Muscle of leg (tissue), 11 donors: ENCODE measurements around the gene REXO5. TPM values are rescaled to one million over a fixed set of nuclear protein-coding genes. Genes with fewer than 3 reads are reported as not detected.
"Not testable (repeated sequence)": the region's sequence is repeated elsewhere in the genome, so short reads cannot be mapped to it uniquely, and the experiment has no call there.

Experiments used
- DNase-seq: peaks from one replicate; pipeline ENCODE4 v3.0.0; 2013
- H3K27ac ChIP-seq: one replicate; pipeline ENCODE4 v1.5.1; 2013; ENCODE audit warnings: mild to moderate bottlenecking, low read length, control low read depth
- H3K27me3 ChIP-seq: one replicate; pipeline ENCODE4 v1.6.1; 2013; ENCODE audit warnings: low read length; ENCODE audit not compliant: control insufficient read depth, insufficient read depth
- H3K36me3 ChIP-seq: one replicate; pipeline ENCODE4 v1.6.1; 2013; ENCODE audit warnings: low read length; ENCODE audit not compliant: control insufficient read depth, insufficient read depth
- H3K4me1 ChIP-seq: one replicate; pipeline ENCODE4 v1.6.1; 2013; ENCODE audit warnings: low read length; ENCODE audit not compliant: control insufficient read depth, insufficient read depth
- H3K4me3 ChIP-seq: one replicate; pipeline ENCODE4 v1.5.1; 2013; ENCODE audit warnings: low read length, control low read depth
- H3K9me3 ChIP-seq: replicated peaks from 2 replicates; pipeline ENCODE4 v1.6.1; 2013; ENCODE audit warnings: low read depth, low read length; ENCODE audit not compliant: control insufficient read depth
- WGBS: methylation state at CpG from one replicate; pipeline ENCODE4 v1.1.5; 2013; ENCODE audit warnings: missing lambda C conversion rate; ENCODE audit not compliant: insufficient coverage; 5-methylcytosine and 5-hydroxymethylcytosine counted together
- polyA plus RNA-seq, 8 donors: library from polyadenylated mRNA; unstranded; fragments of 120-200 nt; gene quantifications; one replicate each; pipeline versions ENCODE4 v1.2.1 to v1.2.3, GENCODE V29; 2013; ENCODE audit warnings: inconsistent platforms in 1 of 8, low replicate concordance in 1 of 8; ENCODE audit not compliant: insufficient read length in 8 of 8, insufficient read depth in 1 of 8
- total RNA-seq: library from RNA; stranded (reverse); fragments of 120-200 nt; gene quantifications from one replicate; pipeline ENCODE4 v1.2.4, GENCODE V29; 2013

The REXO5 gene
- total and polyA plus RNA-seq, 9 donors: 3.8 to 5.7 (median 4.8) TPM

DNA sequence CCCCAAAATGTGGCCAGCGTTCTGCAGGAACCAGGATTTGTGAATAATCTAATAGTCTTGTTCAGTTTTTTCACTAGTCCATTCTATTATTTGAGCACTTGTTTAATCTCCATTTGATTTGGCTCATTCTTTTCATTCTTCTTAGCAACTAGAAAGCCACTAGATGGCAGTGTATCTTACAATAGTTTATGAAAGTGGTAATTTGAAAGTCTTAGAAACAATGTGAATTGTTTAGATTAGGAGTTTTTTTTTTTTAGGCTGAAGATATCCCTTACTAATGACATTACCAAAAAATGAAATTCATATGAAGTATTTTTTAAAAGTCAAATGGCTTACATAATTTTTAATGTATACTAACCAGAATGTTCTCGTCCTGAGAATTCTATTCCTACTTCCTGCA lies 6.7 kb upstream of the REXO5 start:
- H3K4me1 ChIP-seq: no peaks in the 10 kb centered on the region
- H3K9me3 ChIP-seq: no peaks in the 10 kb centered on the region
- no CpG with 5 or more reads among the region's 2 CpGs for WGBS
- peaks cover 12% of the 10 kb centered on the region for H3K36me3 ChIP-seq
- no peak overlapping the region for H3K27ac ChIP-seq
- DNase-seq: peak; percentile 40
- H3K4me3 ChIP-seq: no peak overlapping the region
- H3K27me3 ChIP-seq: no peaks in the 10 kb centered on the region

DNA sequence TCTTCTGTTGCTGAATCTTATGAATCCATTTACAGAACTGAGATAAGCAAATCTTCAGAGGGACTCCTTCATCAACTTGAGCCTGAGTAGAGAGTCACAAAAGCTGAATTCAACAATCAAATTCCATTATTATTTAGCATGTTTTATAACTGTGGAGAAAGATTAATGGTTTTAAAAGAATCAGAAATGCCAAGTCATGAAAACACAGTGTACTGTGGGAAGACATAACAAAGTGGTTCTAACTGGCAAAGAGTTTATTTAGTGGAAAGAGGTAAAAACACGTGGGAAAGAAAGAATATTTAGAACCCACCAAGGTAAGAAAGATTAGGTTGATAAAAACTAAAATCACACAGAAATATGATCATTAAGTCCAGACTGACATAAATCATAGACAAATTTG lies 5.0 kb upstream of the REXO5 start:
- Histone ChIP-seq H3K9me3 (no peaks in the 10 kb centered on the region), H3K4me1 (no peaks in the 10 kb centered on the region), H3K27ac (no peak overlapping the region), H3K36me3 (peaks cover 12% of the 10 kb centered on the region), H3K27me3 (no peaks in the 10 kb centered on the region), H3K4me3 (no peak overlapping the region)
- DNase-seq: no peak
- WGBS: no CpG with 5 or more reads among the region's 1 CpG

DNA sequence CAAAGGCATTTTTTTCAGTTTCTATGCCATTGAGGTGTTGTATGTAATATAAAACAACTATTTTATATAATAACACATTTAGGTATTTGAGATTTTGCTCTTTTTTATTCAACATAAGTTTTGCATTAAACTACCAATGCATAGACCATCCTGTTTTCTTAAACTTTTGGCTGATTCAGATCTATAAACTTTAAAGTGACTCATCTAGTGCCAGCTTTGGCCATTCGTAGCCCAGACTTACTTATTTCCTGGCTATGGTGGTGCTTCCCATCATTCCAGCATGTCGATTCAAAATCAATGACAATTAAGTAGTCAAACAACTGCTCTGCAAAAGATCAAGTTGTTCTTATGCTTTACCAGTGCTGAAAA lies 3.2 kb upstream of the REXO5 start:
- 91% methylated on average over 2 of the region's 2 CpGs for WGBS

DNA sequence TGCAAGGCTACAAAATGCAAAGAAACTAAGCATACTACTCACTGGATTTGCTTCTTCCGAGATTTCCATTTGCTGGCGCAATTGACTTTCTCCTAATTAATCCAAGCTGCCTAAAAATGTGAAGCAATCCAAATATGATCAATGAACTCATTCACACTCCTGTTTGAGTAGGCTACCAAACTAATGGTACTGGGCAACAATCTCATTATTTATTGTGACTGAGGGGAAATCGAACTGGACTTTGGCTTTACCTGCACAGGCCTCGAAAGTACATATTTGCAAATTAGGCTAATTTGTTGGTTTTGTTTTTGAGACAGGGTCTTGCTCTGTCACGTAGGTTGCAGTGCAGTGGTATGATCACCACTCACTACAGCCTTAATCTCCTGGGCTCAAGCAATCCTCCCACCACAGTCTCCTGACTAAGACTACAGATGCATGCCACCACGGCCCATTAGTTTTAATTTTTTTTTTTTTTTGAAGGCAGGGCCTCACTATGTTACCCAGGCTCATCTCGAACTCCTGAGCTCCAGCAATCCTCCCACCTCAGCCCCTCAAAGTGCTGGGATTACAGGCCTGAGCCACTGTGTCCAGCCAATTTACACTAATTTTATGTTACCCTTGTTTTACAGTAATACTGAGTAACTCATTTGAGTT lies 2.6 kb upstream of the REXO5 start:
- Histone ChIP-seq H3K27ac (no peak overlapping the region), H3K4me1 (peaks cover 11% of the 10 kb centered on the region), H3K9me3 (no peaks in the 10 kb centered on the region), H3K36me3 (peaks cover 10% of the 10 kb centered on the region), H3K27me3 (no peaks in the 10 kb centered on the region), H3K4me3 (no peak overlapping the region)
- no peak for DNase-seq
- 83% methylated on average over 2 of the region's 7 CpGs for WGBS

More for the DNA sequence above, 3.2 kb upstream of the REXO5 start:
- Histone ChIP-seq H3K4me1 (peaks cover 11% of the 10 kb centered on the region), H3K36me3 (peaks cover 10% of the 10 kb centered on the region), H3K9me3 (no peaks in the 10 kb centered on the region), H3K27me3 (no peaks in the 10 kb centered on the region), H3K4me3 (no peak overlapping the region), H3K27ac (no peak overlapping the region)
- DNase-seq: no peak

DNA sequence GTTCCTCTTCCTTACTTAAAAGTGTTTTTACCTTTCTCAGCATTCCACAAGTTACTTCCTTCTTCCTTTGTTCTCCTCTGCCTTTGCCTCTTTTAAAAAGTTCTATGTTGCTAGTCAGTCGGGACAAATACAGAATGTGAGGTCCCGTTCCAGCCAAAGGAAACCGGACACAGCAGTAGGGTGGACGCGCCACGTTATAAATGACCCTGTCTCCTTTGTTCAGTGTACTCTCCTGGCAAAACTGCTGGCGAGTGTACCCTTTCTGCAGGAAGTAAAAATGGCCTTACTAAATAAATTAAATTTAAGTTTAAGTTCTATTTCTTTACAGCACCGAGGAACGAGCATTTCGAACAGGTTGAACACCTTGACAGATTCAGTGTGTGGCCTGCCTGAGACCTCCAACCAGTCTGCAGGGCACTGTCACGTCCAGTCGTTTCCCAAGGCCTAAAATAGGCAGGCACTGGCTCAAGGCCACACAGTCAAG lies 601 bp upstream of the REXO5 start:
- H3K27ac ChIP-seq: peak overlapping the region; percentile 97
- H3K9me3 ChIP-seq, DNase-seq, H3K27me3 ChIP-seq: not testable (repeated sequence)
- peak overlapping the region; percentile 91 for H3K4me3 ChIP-seq
- WGBS: 3% methylated on average over 6 of the region's 12 CpGs
- H3K36me3 ChIP-seq: peaks cover 12% of the 10 kb centered on the region
- H3K4me1 ChIP-seq: peaks cover 11% of the 10 kb centered on the region

DNA sequence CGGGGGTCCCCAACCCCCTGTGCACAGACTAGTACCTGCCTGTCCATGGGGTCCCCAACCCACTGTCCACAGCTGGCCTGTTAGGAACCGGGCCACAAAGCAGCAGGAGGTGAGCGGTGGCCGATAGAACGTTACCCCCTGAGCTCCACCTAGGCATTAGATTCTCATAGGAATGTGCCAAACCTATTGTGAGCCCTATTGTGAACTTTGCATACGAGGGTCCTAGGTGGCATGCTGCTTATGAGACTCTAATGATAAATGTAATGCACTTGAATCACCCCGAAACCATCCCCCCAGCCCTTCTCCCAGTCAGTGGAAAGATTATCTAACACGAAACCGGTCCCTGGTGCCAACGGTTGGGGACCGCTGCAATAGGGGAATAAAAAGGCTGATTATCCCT lies 1.5 kb downstream of the REXO5 start:
- H3K4me1 ChIP-seq: peaks cover 11% of the 10 kb centered on the region
- no peak overlapping the region for H3K27ac ChIP-seq
- WGBS: 88% methylated on average over 4 of the region's 11 CpGs
- no peaks in the 10 kb centered on the region for H3K27me3 ChIP-seq
- no peaks in the 10 kb centered on the region for H3K9me3 ChIP-seq
- no peak overlapping the region for H3K4me3 ChIP-seq
- no peak for DNase-seq
- H3K36me3 ChIP-seq: peaks cover 7% of the 10 kb centered on the region

DNA sequence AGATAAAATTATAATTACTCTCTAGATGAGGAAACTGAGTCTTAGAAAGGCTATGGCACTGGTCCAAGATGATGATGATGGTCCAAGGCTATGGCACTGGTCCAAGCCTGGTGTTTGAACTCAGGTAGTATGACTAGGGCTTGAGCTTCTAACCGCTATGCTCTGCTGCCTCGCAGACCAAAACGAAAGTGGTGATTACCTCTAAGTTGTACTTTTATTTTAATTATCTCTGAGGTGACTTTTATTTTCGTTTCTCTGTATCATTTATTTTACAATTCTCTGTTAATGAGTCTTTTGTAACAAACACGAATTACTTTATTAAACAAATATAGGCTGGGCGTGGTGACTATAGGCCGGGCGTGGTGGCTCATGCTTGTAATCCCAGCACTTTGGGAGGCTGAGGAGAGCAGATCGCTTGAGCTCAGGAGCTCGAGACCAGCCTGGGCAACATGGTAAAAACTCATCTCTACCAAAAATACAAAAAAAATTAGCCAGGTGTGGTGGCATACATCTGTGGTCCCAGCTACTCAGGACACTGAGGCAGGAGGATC lies 5.6 kb downstream of the REXO5 start:
- no peaks in the 10 kb centered on the region for H3K9me3 ChIP-seq
- peaks cover 20% of the 10 kb centered on the region for H3K36me3 ChIP-seq
- H3K27me3 ChIP-seq: no peaks in the 10 kb centered on the region
- peaks cover 9% of the 10 kb centered on the region for H3K4me1 ChIP-seq
- no CpG with 5 or more reads among the region's 10 CpGs for WGBS
- no peak for DNase-seq
- no peak overlapping the region for H3K27ac ChIP-seq
- H3K4me3 ChIP-seq: no peak overlapping the region

DNA sequence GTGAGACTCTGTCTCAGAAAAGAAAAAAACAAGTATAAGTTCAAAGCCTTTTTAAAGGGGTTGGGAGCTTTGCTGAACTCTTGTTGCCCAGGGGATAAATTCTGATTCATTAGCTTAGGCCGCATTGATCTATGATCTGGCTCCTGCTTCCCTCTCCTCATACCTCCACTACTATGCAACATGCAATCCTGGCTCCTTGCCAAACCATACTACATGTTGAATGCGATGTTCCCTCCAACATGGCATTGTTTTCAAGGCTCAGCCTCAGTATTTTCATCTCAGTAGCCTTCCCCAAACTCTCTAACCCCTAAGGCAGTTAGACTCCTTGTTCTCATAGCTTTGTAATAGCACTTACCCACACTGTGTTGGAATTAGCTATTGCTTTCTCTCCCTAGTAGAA lies 6.2 kb downstream of the REXO5 start:
- no peaks in the 10 kb centered on the region for H3K27me3 ChIP-seq
- DNase-seq: no peak
- no peaks in the 10 kb centered on the region for H3K9me3 ChIP-seq
- WGBS: no CpG with 5 or more reads among the region's 2 CpGs
- no peak overlapping the region for H3K27ac ChIP-seq
- peaks cover 3% of the 10 kb centered on the region for H3K4me1 ChIP-seq
- no peak overlapping the region for H3K4me3 ChIP-seq
- peaks cover 20% of the 10 kb centered on the region for H3K36me3 ChIP-seq

DNA sequence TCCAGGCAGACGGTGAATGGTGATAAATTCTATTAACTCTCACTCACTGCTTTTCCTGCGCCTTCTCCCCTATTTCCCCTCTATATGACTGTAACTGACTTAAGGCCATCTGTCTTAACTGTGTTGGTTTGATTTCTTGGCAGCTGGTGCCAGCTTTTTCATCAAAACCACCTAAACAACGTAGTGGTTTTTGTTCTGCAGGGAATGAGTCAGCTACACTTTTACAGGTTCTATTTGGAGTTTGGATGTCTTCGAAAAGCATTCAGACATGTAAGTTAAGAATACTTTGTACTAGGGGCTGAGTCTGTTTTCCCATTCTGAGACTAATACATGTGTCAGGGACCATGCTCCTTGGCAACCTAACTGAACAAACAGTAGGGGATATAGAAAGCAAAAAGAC lies 8.5 kb downstream of the REXO5 start:
- no peaks in the 10 kb centered on the region for H3K9me3 ChIP-seq
- H3K27me3 ChIP-seq: no peaks in the 10 kb centered on the region
- H3K4me1 ChIP-seq: no peaks in the 10 kb centered on the region
- WGBS: no CpG with 5 or more reads among the region's 4 CpGs
- DNase-seq: no peak
- H3K27ac ChIP-seq: no peak overlapping the region
- peaks cover 25% of the 10 kb centered on the region for H3K36me3 ChIP-seq
- H3K4me3 ChIP-seq: no peak overlapping the region

DNA sequence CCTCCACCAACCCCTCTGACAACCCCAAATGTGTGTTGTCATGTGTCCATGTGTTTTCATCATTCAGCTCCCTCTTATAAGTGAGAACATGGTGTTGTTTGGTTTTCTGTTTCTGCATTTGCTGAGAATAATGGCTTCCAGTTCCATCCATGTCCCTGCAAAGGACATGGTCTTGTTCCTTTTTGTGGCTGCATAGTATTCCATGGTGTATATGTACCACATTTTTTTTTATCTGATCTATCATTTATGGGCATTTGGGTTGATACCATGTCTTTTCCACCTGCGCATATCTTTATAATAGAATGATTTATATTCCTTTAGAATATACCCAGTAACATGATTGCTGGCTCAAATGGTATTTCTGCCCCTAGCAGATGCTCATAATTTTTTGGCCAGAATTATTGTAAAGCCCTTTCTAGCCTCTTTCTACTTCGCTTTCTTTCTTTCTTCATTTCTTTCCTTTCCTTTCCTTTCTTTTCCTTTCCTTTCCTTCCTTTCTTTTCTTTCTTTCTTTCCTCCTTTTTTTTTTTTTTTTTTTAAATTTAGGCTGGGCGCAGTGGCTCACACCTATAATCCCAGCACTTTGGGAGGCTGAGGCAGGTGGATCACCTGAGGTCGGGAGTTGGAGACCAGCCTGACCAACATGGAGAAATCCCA lies 12.7 kb downstream of the REXO5 start:
- 60% methylated on average over 1 of the region's 4 CpGs for WGBS

More for the DNA sequence above, 12.7 kb downstream of the REXO5 start:
- H3K4me1 ChIP-seq: no peaks in the 10 kb centered on the region
- DNase-seq: no peak
- H3K27me3 ChIP-seq: no peaks in the 10 kb centered on the region
- no peaks in the 10 kb centered on the region for H3K9me3 ChIP-seq
- peaks cover 18% of the 10 kb centered on the region for H3K36me3 ChIP-seq
- no peak overlapping the region for H3K27ac ChIP-seq
- H3K4me3 ChIP-seq: no peak overlapping the region
